Activated naive CD8-positive, alpha-beta T cell (primary cell): ENCODE data around the gene DISP1.
A peak's percentile ranks its signal among the peaks of the same experiment; 100 is the strongest.

Experiments used
- H3K27ac Mint-ChIP-seq: one replicate; pipeline ENCODE4 v1.8.0; 2021; ENCODE audit warnings: mixed read lengths
- H3K27me3 Mint-ChIP-seq: one replicate; pipeline ENCODE4 v1.8.0; 2021; ENCODE audit warnings: mixed read lengths
- H3K36me3 Mint-ChIP-seq: one replicate; pipeline ENCODE4 v1.8.0; 2021; ENCODE audit warnings: mixed read lengths
- H3K4me1 Mint-ChIP-seq: one replicate; pipeline ENCODE4 v1.8.0; 2021; ENCODE audit warnings: low read depth, mixed read lengths
- H3K4me3 Mint-ChIP-seq: one replicate; pipeline ENCODE4 v1.8.0; 2021; ENCODE audit warnings: mild to moderate bottlenecking, mixed read lengths
- H3K9me3 Mint-ChIP-seq: one replicate; pipeline ENCODE4 v1.8.0; 2021; ENCODE audit warnings: low read depth, mixed read lengths

DISP1 gene

GRCh38 chr1:222814536-222815439 lies at the start of gene DISP1:
DISP1 (plus strand) TSS chr1:222815039; CDS start chr1:222942824, 127,785 bp downstream.
- Mint-ChIP-seq H3K4me3 (peak within 1 kb of the TSS; percentile 91), H3K27me3 (peaks cover 2% of the 10 kb centered on the region), H3K27ac (peak within 1 kb of the TSS; percentile 95), H3K4me1 (peaks cover 34% of the 10 kb centered on the region), H3K36me3 (peaks cover under 1% of the 10 kb centered on the region), H3K9me3 (no peaks in the 10 kb centered on the region)

- peaks cover 10% of the 10 kb centered on the region for H3K4me1 Mint-ChIP-seq
- H3K9me3 Mint-ChIP-seq, result peaks cover 3% of the 10 kb centered on the region
- H3K27me3 Mint-ChIP-seq, result peaks cover 9% of the 10 kb centered on the region
- peaks cover 14% of the 10 kb centered on the region for H3K36me3 Mint-ChIP-seq
- H3K4me3 Mint-ChIP-seq, result no peak overlapping the region
- no peak overlapping the region for H3K27ac Mint-ChIP-seq
Measured at GRCh38 chr1:222767152-222767571, 47.7 kb upstream of the DISP1 start.

- H3K27ac Mint-ChIP-seq, result no peak overlapping the region
- peaks cover under 1% of the 10 kb centered on the region for H3K27me3 Mint-ChIP-seq
- H3K4me3 Mint-ChIP-seq, result no peak overlapping the region
- H3K36me3 Mint-ChIP-seq, result peaks cover 14% of the 10 kb centered on the region
- peaks cover 17% of the 10 kb centered on the region for H3K4me1 Mint-ChIP-seq
- peaks cover 3% of the 10 kb centered on the region for H3K9me3 Mint-ChIP-seq
Measured at GRCh38 chr1:222768592-222768991, 46.2 kb upstream of the DISP1 start.

GRCh38 chr1:222769181-222769580 lies 45.7 kb upstream of the DISP1 start:
- H3K27me3 Mint-ChIP-seq, result no peaks in the 10 kb centered on the region
- H3K4me1 Mint-ChIP-seq, result peaks cover 17% of the 10 kb centered on the region
- H3K9me3 Mint-ChIP-seq, result peaks cover 3% of the 10 kb centered on the region
- no peak overlapping the region for H3K4me3 Mint-ChIP-seq
- no peak overlapping the region for H3K27ac Mint-ChIP-seq
- H3K36me3 Mint-ChIP-seq, result peaks cover 14% of the 10 kb centered on the region

- H3K4me1 Mint-ChIP-seq, result peaks cover 17% of the 10 kb centered on the region
- H3K27ac Mint-ChIP-seq, result no peak overlapping the region
- no peak overlapping the region for H3K4me3 Mint-ChIP-seq
- H3K9me3 Mint-ChIP-seq, result peaks cover 3% of the 10 kb centered on the region
- H3K36me3 Mint-ChIP-seq, result peaks cover 14% of the 10 kb centered on the region
- H3K27me3 Mint-ChIP-seq, result no peaks in the 10 kb centered on the region
Measured at GRCh38 chr1:222769971-222770620, 44.7 kb upstream of the DISP1 start.

- H3K9me3 Mint-ChIP-seq, result peaks cover 3% of the 10 kb centered on the region
- H3K27me3 Mint-ChIP-seq, result peaks cover 2% of the 10 kb centered on the region
- H3K36me3 Mint-ChIP-seq, result peaks cover 13% of the 10 kb centered on the region
- H3K27ac Mint-ChIP-seq, result no peak overlapping the region
- no peak overlapping the region for H3K4me3 Mint-ChIP-seq
- H3K4me1 Mint-ChIP-seq, result peaks cover 14% of the 10 kb centered on the region
Measured at GRCh38 chr1:222772996-222773379, 41.9 kb upstream of the DISP1 start.

GRCh38 chr1:222777463-222777862 lies 37.4 kb upstream of the DISP1 start:
- no peaks in the 10 kb centered on the region for H3K36me3 Mint-ChIP-seq
- peaks cover 5% of the 10 kb centered on the region for H3K4me1 Mint-ChIP-seq
- peaks cover 12% of the 10 kb centered on the region for H3K27me3 Mint-ChIP-seq
- no peak overlapping the region for H3K27ac Mint-ChIP-seq
- no peak overlapping the region for H3K4me3 Mint-ChIP-seq
- H3K9me3 Mint-ChIP-seq, result no peaks in the 10 kb centered on the region

- peaks cover 12% of the 10 kb centered on the region for H3K27me3 Mint-ChIP-seq
- H3K4me1 Mint-ChIP-seq, result no peaks in the 10 kb centered on the region
- H3K4me3 Mint-ChIP-seq, result no peak overlapping the region
- no peaks in the 10 kb centered on the region for H3K9me3 Mint-ChIP-seq
- no peak overlapping the region for H3K27ac Mint-ChIP-seq
- H3K36me3 Mint-ChIP-seq, result no peaks in the 10 kb centered on the region
Measured at GRCh38 chr1:222777977-222778376, 36.9 kb upstream of the DISP1 start.

GRCh38 chr1:222781251-222781650 lies 33.6 kb upstream of the DISP1 start:
- Mint-ChIP-seq H3K9me3 (no peaks in the 10 kb centered on the region), H3K36me3 (no peaks in the 10 kb centered on the region), H3K27me3 (peaks cover 12% of the 10 kb centered on the region), H3K4me1 (no peaks in the 10 kb centered on the region), H3K27ac (peak overlapping the region; percentile 13), H3K4me3 (no peak overlapping the region)

- H3K4me3 Mint-ChIP-seq, result no peak overlapping the region
- H3K36me3 Mint-ChIP-seq, result no peaks in the 10 kb centered on the region
- no peaks in the 10 kb centered on the region for H3K4me1 Mint-ChIP-seq
- peaks cover 13% of the 10 kb centered on the region for H3K27me3 Mint-ChIP-seq
- no peaks in the 10 kb centered on the region for H3K9me3 Mint-ChIP-seq
- no peak overlapping the region for H3K27ac Mint-ChIP-seq
Measured at GRCh38 chr1:222783051-222783450, 31.8 kb upstream of the DISP1 start.

- H3K27ac Mint-ChIP-seq, result no peak overlapping the region
- no peak overlapping the region for H3K4me3 Mint-ChIP-seq
- H3K9me3 Mint-ChIP-seq, result no peaks in the 10 kb centered on the region
- no peaks in the 10 kb centered on the region for H3K4me1 Mint-ChIP-seq
- H3K36me3 Mint-ChIP-seq, result no peaks in the 10 kb centered on the region
- peaks cover 13% of the 10 kb centered on the region for H3K27me3 Mint-ChIP-seq
Measured at GRCh38 chr1:222784371-222784770, 30.5 kb upstream of the DISP1 start.

GRCh38 chr1:222784916-222785315 lies 29.9 kb upstream of the DISP1 start:
- Mint-ChIP-seq H3K4me1 (peaks cover under 1% of the 10 kb centered on the region), H3K36me3 (no peaks in the 10 kb centered on the region), H3K27ac (no peak overlapping the region), H3K9me3 (no peaks in the 10 kb centered on the region), H3K27me3 (peaks cover 13% of the 10 kb centered on the region), H3K4me3 (no peak overlapping the region)

- peaks cover 8% of the 10 kb centered on the region for H3K27me3 Mint-ChIP-seq
- H3K4me1 Mint-ChIP-seq, result peaks cover 5% of the 10 kb centered on the region
- no peak overlapping the region for H3K27ac Mint-ChIP-seq
- no peaks in the 10 kb centered on the region for H3K36me3 Mint-ChIP-seq
- no peaks in the 10 kb centered on the region for H3K9me3 Mint-ChIP-seq
- H3K4me3 Mint-ChIP-seq, result no peak overlapping the region
Measured at GRCh38 chr1:222785529-222785928, 29.3 kb upstream of the DISP1 start.

GRCh38 chr1:222786121-222786520 lies 28.7 kb upstream of the DISP1 start:
- peaks cover 8% of the 10 kb centered on the region for H3K4me1 Mint-ChIP-seq
- H3K4me3 Mint-ChIP-seq, result no peak overlapping the region
- H3K27me3 Mint-ChIP-seq, result peaks cover 8% of the 10 kb centered on the region
- H3K27ac Mint-ChIP-seq, result no peak overlapping the region
- no peaks in the 10 kb centered on the region for H3K36me3 Mint-ChIP-seq
- H3K9me3 Mint-ChIP-seq, result no peaks in the 10 kb centered on the region

GRCh38 chr1:222787729-222788128 lies 27.1 kb upstream of the DISP1 start:
- H3K4me3 Mint-ChIP-seq, result no peak overlapping the region
- no peaks in the 10 kb centered on the region for H3K9me3 Mint-ChIP-seq
- no peaks in the 10 kb centered on the region for H3K36me3 Mint-ChIP-seq
- peaks cover 8% of the 10 kb centered on the region for H3K4me1 Mint-ChIP-seq
- H3K27me3 Mint-ChIP-seq, result peaks cover 4% of the 10 kb centered on the region
- H3K27ac Mint-ChIP-seq, result no peak overlapping the region
